ENCODE data around the gene ADAM12. TPM values are rescaled to one million over a fixed set of nuclear protein-coding genes. Genes with fewer than 3 reads are reported as not detected.

The ADAM12 gene
- total RNA-seq, 1 experiment from 2014 or later: not detected

DNA sequence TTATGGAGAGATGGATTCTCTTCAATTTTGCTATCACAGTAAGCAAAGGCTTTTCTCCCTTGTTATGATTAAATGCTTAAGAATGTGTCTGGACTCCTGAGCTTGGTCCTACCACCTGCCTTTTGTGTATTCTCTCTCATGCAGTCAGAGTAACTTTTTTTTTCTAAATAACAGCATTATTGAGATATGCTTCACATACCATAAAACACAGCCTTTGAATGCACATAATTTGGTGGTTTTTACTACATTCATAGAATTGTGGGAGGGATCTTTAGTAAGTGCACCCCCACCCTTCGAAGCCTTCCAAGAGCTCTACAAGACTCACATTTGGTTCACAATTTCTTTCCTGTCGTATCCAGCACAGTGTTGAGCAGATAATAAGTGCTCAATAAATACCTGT is 175.5 kb downstream of the ADAM12 start:
- Histone ChIP-seq H4K20me1 (ENCODE audit: insufficient read depth) (no peaks in the 10 kb centered on the region), H3K79me2 (ENCODE audit: insufficient read depth, low read length) (no peaks in the 10 kb centered on the region), H3K4me1 (ENCODE audit: control insufficient read depth in 1 of 2, insufficient read depth in 2 of 2, low read length in 2 of 2) (no peaks in the 10 kb centered on the region), H3K9me3 (ENCODE audit: control insufficient read depth in 1 of 2, insufficient read depth in 1 of 2, low read depth in 1 of 2, low read length in 2 of 2) (no peaks in the 10 kb centered on the region), H3K27me3 (ENCODE audit: insufficient read depth, low read length) (peaks cover 51% of the 10 kb centered on the region), H3K4me2 (ENCODE audit: low read length) (no peak overlapping the region), H2AFZ (ENCODE audit: low read depth, low read length, poor library complexity, severe bottlenecking) (no peak overlapping the region), H3K9ac (ENCODE audit: low read length) (no peak overlapping the region), H3K27ac (ENCODE audit: low read depth, low read length) (no peak overlapping the region), H3K36me3 (ENCODE audit: control insufficient read depth in 1 of 2, insufficient read depth in 2 of 2, low read length in 2 of 2) (no peaks in the 10 kb centered on the region), H3K4me3 (replicated peaks in 1 of 2; ENCODE audit: low read depth in 1 of 2, low read length in 2 of 2) (no peak overlapping the region), H3K9me2 (ENCODE audit: insufficient read depth) (no peaks in the 10 kb centered on the region)
- DNase-seq (ENCODE audit: low read depth, low spot score) (no peak), ATAC-seq (no peak)
- ChIA-PET RAD21 (ENCODE audit: low non-redundant PET in 1 of 2, low total read pairs in 2 of 2, uncharacterized antibody in 2 of 2, unreplicated experiment in 2 of 2) (no interaction called here), CTCF (no interaction called here), POLR2A (no interaction called here)
- BruUV-seq (replicated peaks): no TSS peak
- intact Hi-C loops (cut with micrococcal nuclease): no loop called here
- TF ChIP-seq SRF (IDR thresholded peaks at IDR 0.05; ENCODE audit: low read depth) (no peak), RAD21 (IDR thresholded peaks at IDR 0.05; ENCODE audit: low read depth) (no peak), POLR2A (IDR thresholded peaks at IDR 0.05; ENCODE audit: borderline replicate concordance, extremely low read depth, insufficient read depth, insufficient read length) (no peak), POLR2AphosphoS5 (IDR thresholded peaks at IDR 0.05; ENCODE audit: low read depth, low read length) (no peak)
- TF ChIP-seq, protein P1, sequence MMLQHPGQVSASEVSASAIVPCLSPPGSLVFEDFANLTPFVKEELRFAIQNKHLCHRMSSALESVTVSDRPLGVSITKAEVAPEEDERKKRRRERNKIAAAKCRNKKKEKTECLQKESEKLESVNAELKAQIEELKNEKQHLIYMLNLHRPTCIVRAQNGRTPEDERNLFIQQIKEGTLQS (IDR thresholded peaks at IDR 0.05): no peak

DNA sequence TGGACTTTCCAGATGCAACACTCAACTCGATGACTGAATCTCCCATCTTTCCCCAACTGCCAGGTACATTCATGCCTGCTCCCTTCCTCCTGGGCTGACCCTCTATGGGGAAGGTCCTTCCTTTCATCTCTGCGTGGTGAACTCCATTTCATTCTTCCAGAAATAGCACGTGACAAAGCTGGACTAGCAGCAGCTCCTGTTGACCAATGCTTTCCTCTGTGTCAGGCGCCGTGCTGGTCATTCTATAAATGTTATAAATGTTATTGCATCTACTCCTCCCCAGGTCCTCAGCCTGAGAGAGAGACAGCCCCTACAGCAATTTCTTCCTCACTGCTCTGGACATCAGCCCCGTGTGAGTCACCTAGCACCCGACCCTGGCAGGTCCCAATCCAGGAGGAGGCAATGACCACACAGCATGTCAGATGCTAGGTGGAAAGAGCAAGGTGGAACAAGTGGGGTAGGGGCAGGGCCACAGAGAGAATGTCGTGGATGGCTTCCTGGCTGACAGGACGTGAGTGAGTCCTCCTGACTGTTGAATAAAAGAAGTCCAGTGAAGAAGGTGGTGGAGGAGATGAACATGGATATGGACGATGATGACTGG is 178.1 kb downstream of the ADAM12 start:
- Histone ChIP-seq H3K9me3 (ENCODE audit: control insufficient read depth in 1 of 2, insufficient read depth in 1 of 2, low read depth in 1 of 2, low read length in 2 of 2) (no peaks in the 10 kb centered on the region), H4K20me1 (ENCODE audit: insufficient read depth) (no peaks in the 10 kb centered on the region), H2AFZ (ENCODE audit: low read depth, low read length, poor library complexity, severe bottlenecking) (no peak overlapping the region), H3K4me3 (replicated peaks in 1 of 2; ENCODE audit: low read depth in 1 of 2, low read length in 2 of 2) (no peak overlapping the region), H3K79me2 (ENCODE audit: insufficient read depth, low read length) (no peaks in the 10 kb centered on the region), H3K27me3 (ENCODE audit: insufficient read depth, low read length) (peaks cover 51% of the 10 kb centered on the region), H3K36me3 (ENCODE audit: control insufficient read depth in 1 of 2, insufficient read depth in 2 of 2, low read length in 2 of 2) (no peaks in the 10 kb centered on the region), H3K4me2 (ENCODE audit: low read length) (no peak overlapping the region), H3K9ac (ENCODE audit: low read length) (no peak overlapping the region), H3K9me2 (ENCODE audit: insufficient read depth) (no peaks in the 10 kb centered on the region), H3K4me1 (ENCODE audit: control insufficient read depth in 1 of 2, insufficient read depth in 2 of 2, low read length in 2 of 2) (no peaks in the 10 kb centered on the region), H3K27ac (ENCODE audit: low read depth, low read length) (no peak overlapping the region)
- intact Hi-C loops (cut with micrococcal nuclease): no loop called here
- ChIA-PET POLR2A (no interaction called here), CTCF (no interaction called here), RAD21 (ENCODE audit: low non-redundant PET in 1 of 2, low total read pairs in 2 of 2, uncharacterized antibody in 2 of 2, unreplicated experiment in 2 of 2) (interaction anchor here in 1 of 2 experiments (0.5 kb wide), 1 partner anchor 267 kb away, joined by 6 read pairs; no protein-coding TSS in a partner anchor)
- no peak for DNase-seq (ENCODE audit: low read depth, low spot score)
- no TSS peak for BruUV-seq (replicated peaks)
- ATAC-seq: 0 out of 2 replicates have a peak, but pooled peaks have one; percentile 11
- no peak for TF ChIP-seq RAD21 (IDR thresholded peaks at IDR 0.05; ENCODE audit: low read depth)
- TF ChIP-seq, protein P1 (IDR thresholded peaks at IDR 0.05): no peak
- no peak for TF ChIP-seq ELF1 (IDR thresholded peaks at IDR 0.05; ENCODE audit: borderline replicate concordance, low read depth)
- no peak for TF ChIP-seq CEBPB (IDR thresholded peaks at IDR 0.05; ENCODE audit: low read depth)
- TF ChIP-seq, protein P2, sequence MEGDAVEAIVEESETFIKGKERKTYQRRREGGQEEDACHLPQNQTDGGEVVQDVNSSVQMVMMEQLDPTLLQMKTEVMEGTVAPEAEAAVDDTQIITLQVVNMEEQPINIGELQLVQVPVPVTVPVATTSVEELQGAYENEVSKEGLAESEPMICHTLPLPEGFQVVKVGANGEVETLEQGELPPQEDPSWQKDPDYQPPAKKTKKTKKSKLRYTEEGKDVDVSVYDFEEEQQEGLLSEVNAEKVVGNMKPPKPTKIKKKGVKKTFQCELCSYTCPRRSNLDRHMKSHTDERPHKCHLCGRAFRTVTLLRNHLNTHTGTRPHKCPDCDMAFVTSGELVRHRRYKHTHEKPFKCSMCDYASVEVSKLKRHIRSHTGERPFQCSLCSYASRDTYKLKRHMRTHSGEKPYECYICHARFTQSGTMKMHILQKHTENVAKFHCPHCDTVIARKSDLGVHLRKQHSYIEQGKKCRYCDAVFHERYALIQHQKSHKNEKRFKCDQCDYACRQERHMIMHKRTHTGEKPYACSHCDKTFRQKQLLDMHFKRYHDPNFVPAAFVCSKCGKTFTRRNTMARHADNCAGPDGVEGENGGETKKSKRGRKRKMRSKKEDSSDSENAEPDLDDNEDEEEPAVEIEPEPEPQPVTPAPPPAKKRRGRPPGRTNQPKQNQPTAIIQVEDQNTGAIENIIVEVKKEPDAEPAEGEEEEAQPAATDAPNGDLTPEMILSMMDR (IDR thresholded peaks at IDR 0.05 in 2 of 3, conservative IDR thresholded peaks at IDR 0.05 in 1 of 3; ENCODE audit: borderline replicate concordance in 1 of 3, insufficient read depth in 1 of 3, low read depth in 2 of 3, low read length in 2 of 3): no peak
- TF ChIP-seq TCF7L2 (IDR thresholded peaks at IDR 0.05; ENCODE audit: borderline replicate concordance, extremely low read depth, insufficient read depth, insufficient read length): no peak
- no peak for TF ChIP-seq SRF (IDR thresholded peaks at IDR 0.05; ENCODE audit: low read depth)
- TF ChIP-seq EGR1 (IDR thresholded peaks at IDR 0.05; ENCODE audit: low read depth): no peak
- TF ChIP-seq, protein P3, sequence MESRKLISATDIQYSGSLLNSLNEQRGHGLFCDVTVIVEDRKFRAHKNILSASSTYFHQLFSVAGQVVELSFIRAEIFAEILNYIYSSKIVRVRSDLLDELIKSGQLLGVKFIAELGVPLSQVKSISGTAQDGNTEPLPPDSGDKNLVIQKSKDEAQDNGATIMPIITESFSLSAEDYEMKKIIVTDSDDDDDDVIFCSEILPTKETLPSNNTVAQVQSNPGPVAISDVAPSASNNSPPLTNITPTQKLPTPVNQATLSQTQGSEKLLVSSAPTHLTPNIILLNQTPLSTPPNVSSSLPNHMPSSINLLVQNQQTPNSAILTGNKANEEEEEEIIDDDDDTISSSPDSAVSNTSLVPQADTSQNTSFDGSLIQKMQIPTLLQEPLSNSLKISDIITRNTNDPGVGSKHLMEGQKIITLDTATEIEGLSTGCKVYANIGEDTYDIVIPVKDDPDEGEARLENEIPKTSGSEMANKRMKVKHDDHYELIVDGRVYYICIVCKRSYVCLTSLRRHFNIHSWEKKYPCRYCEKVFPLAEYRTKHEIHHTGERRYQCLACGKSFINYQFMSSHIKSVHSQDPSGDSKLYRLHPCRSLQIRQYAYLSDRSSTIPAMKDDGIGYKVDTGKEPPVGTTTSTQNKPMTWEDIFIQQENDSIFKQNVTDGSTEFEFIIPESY (IDR thresholded peaks at IDR 0.05; ENCODE audit: extremely low read depth, insufficient replicate concordance, low read length): no peak
